CD14-positive monocyte (primary cell): ENCODE results near the gene ZC3H15. TPM values are rescaled to one million over a fixed set of nuclear protein-coding genes. Genes with fewer than 3 reads are reported as not detected.

Source experiments
- DNase-seq, 3 donors: peaks; one replicate each; pipeline ENCODE4 v3.0.0-alpha.2; 2011 to 2022
- H2AFZ ChIP-seq: 2 replicates; pipeline ENCODE4 v1.6.0; 2012; ENCODE audit warnings: mild to moderate bottlenecking, low read depth, low read length, inconsistent platforms; ENCODE audit not compliant: insufficient read depth, poor library complexity, severe bottlenecking
- H3K27ac ChIP-seq, 2 donors: 1 replicate in 1 of 2; 2 replicates in 1 of 2; pipeline ENCODE4 v1.5.1; 2012 to 2013; ENCODE audit warnings: low read length in 2 of 2, control low read depth in 1 of 2, inconsistent platforms in 1 of 2, low read depth in 1 of 2, mild to moderate bottlenecking in 1 of 2
- H3K27me3 ChIP-seq, 2 donors: one replicate each; pipeline versions ENCODE4 v1.6.0 to v1.6.1; 2011 to 2013; ENCODE audit warnings: low read length in 2 of 2; ENCODE audit not compliant: control insufficient read depth in 2 of 2, insufficient read depth in 2 of 2
- H3K36me3 ChIP-seq, 2 donors: replicated peaks in 1 of 2; 1 replicate in 1 of 2; 2 replicates in 1 of 2; pipeline versions ENCODE4 v1.5.1 to v1.6.1; 2012 to 2013; ENCODE audit warnings: low read length in 2 of 2, control low read depth in 1 of 2, inconsistent platforms in 1 of 2, mild to moderate bottlenecking in 1 of 2; ENCODE audit not compliant: insufficient read depth in 2 of 2, control insufficient read depth in 1 of 2
- H3K4me1 ChIP-seq, 2 donors: 1 replicate in 1 of 2; 2 replicates in 1 of 2; pipeline versions ENCODE4 v1.5.1 to v1.6.1; 2012 to 2013; ENCODE audit warnings: low read length in 2 of 2, control low read depth in 1 of 2, inconsistent platforms in 1 of 2, mild to moderate bottlenecking in 1 of 2, moderate library complexity in 1 of 2; ENCODE audit not compliant: insufficient read depth in 2 of 2, control insufficient read depth in 1 of 2
- H3K4me2 ChIP-seq: replicated peaks from 2 replicates; pipeline ENCODE3; 2012; ENCODE audit warnings: low read length, moderate library complexity, mild to moderate bottlenecking; ENCODE audit not compliant: poor library complexity, severe bottlenecking; ENCODE audit errors: extremely low read depth
- H3K4me3 ChIP-seq, 3 experiments: fragments of 200-600 bp in 1 of 3; sonication (generic) in 1 of 3; replicated peaks in 1 of 3; 1 replicate in 2 of 3; 2 replicates in 1 of 3; pipeline ENCODE4 v1.5.1; 2011 to 2013; ENCODE audit warnings: low read length in 3 of 3, mild to moderate bottlenecking in 3 of 3, control low read depth in 2 of 3, low read depth in 2 of 3, inconsistent platforms in 1 of 3, moderate library complexity in 1 of 3
- H3K79me2 ChIP-seq: 2 replicates; pipeline ENCODE4 v1.6.0; 2012; ENCODE audit warnings: mild to moderate bottlenecking, control low read depth, inconsistent platforms, low read length, moderate library complexity; ENCODE audit not compliant: insufficient read depth
- H3K9ac ChIP-seq: 2 replicates; pipeline ENCODE4 v1.6.0; 2017; ENCODE audit warnings: low read length, mild to moderate bottlenecking; ENCODE audit not compliant: insufficient read depth, poor library complexity, severe bottlenecking
- H3K9me3 ChIP-seq, 2 donors: replicated peaks in 1 of 2; 1 replicate in 1 of 2; 2 replicates in 1 of 2; pipeline versions ENCODE4 v1.5.1 to v1.6.1; 2012 to 2013; ENCODE audit warnings: low read length in 2 of 2, control low read depth in 1 of 2; ENCODE audit not compliant: control insufficient read depth in 1 of 2, insufficient read depth in 1 of 2
- H4K20me1 ChIP-seq: 2 replicates; pipeline ENCODE4 v1.6.0; 2012; ENCODE audit warnings: mild to moderate bottlenecking, low read length, control low read depth, moderate library complexity; ENCODE audit not compliant: insufficient read depth
- H3K27ac Mint-ChIP-seq, 7 donors: one replicate each; pipeline ENCODE4 v1.8.0; 2020; ENCODE audit warnings: mild to moderate bottlenecking in 7 of 7, mixed read lengths in 7 of 7, moderate library complexity in 6 of 7, inconsistent platforms in 2 of 7
- H3K27me3 Mint-ChIP-seq, 3 donors: one replicate each; pipeline ENCODE4 v1.8.0; 2021 to 2022; ENCODE audit warnings: low read depth in 3 of 3, mild to moderate bottlenecking in 3 of 3, mixed read lengths in 3 of 3, moderate library complexity in 3 of 3, inconsistent platforms in 1 of 3
- H3K36me3 Mint-ChIP-seq, 2 donors: one replicate each; pipeline ENCODE4 v1.8.0; 2020; ENCODE audit warnings: mixed read lengths in 2 of 2, inconsistent platforms in 1 of 2, mild to moderate bottlenecking in 1 of 2
- H3K4me1 Mint-ChIP-seq: one replicate; pipeline ENCODE4 v1.8.0; 2020; ENCODE audit warnings: mild to moderate bottlenecking, mixed read lengths
- H3K4me3 Mint-ChIP-seq, 2 donors: one replicate each; pipeline ENCODE4 v1.8.0; 2020; ENCODE audit warnings: mild to moderate bottlenecking in 2 of 2, mixed read lengths in 2 of 2, moderate library complexity in 1 of 2
- H3K9me3 Mint-ChIP-seq, 7 donors: one replicate each; pipeline ENCODE4 v1.8.0; 2020 to 2022; ENCODE audit warnings: mixed read lengths in 7 of 7, mild to moderate bottlenecking in 6 of 7, moderate library complexity in 6 of 7, inconsistent platforms in 2 of 7
- WGBS: methylation state at CpG from one replicate; pipeline ENCODE4 v1.1.5; 2013; ENCODE audit warnings: missing lambda C conversion rate; ENCODE audit not compliant: insufficient coverage; 5-methylcytosine and 5-hydroxymethylcytosine counted together
- intact Hi-C, 2 donors: fragments of 100-400 bp; cut with micrococcal nuclease; formaldehyde crosslinking; loops; one replicate each; pipeline versions ENCODE4 v1.15.0 to v1.15.1; 2023
- polyA plus RNA-seq, 3 donors: library from polyadenylated mRNA; depleted of rRNA in 1 of 3; unstranded in 2 of 3; stranded (reverse) in 1 of 3; fragments of 300-500 nt in 2 of 3; fragments of >200 nt in 1 of 3; fragmentation: Illumina TruSeq in 2 of 3; gene quantifications; 1 replicate in 2 of 3; 2 replicates in 1 of 3; pipeline ENCODE4 v1.2.3, GENCODE V29; 2012 to 2021
- TF ChIP-seq, protein P1 (sequence below): fragments of 200-600 bp; IDR thresholded peaks from one replicate; pipeline ENCODE4 v1.8.0; 2022; ENCODE audit warnings: antibody characterized with exemption, mild to moderate bottlenecking

Gene ZC3H15
- polyA plus RNA-seq, 3 donors, result 39.4 to 52.8 (median 40.6) TPM

DNA sequence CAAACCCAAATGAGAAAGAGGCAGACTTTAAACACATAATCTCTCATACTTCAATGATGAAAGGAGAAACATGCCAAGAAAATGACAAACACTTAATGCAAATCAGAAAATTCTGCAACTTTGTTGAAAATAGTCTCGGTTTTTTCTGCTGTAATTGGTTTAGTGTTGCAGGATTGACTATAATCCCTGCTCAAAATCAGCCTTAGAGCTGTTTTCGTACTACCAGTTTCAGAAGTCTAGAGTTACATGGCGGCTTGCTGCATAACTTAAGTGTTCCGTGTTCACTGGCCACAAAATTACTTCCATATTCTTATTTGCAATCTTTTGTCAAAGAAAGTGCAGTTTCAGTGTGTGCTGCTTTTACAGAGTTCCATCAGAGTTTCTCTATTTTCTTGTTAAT lies 54.9 kb downstream of the ZC3H15 start:
- Histone ChIP-seq H3K4me3 (no peak overlapping the region), H3K79me2 (no peaks in the 10 kb centered on the region), H3K9ac (no peak overlapping the region), H3K27ac (no peak overlapping the region), H3K36me3 (no peaks in the 10 kb centered on the region), H3K9me3 (no peaks in the 10 kb centered on the region), H4K20me1 (no peaks in the 10 kb centered on the region), H3K27me3 (no peaks in the 10 kb centered on the region), H3K4me2 (no peak overlapping the region), H3K4me1 (no peaks in the 10 kb centered on the region), H2AFZ (no peak overlapping the region)
- intact Hi-C loops, result no loop called here
- no peaks in the 10 kb centered on the region for H3K4me1 Mint-ChIP-seq
- DNase-seq, result no peak
- TF ChIP-seq, protein P1, sequence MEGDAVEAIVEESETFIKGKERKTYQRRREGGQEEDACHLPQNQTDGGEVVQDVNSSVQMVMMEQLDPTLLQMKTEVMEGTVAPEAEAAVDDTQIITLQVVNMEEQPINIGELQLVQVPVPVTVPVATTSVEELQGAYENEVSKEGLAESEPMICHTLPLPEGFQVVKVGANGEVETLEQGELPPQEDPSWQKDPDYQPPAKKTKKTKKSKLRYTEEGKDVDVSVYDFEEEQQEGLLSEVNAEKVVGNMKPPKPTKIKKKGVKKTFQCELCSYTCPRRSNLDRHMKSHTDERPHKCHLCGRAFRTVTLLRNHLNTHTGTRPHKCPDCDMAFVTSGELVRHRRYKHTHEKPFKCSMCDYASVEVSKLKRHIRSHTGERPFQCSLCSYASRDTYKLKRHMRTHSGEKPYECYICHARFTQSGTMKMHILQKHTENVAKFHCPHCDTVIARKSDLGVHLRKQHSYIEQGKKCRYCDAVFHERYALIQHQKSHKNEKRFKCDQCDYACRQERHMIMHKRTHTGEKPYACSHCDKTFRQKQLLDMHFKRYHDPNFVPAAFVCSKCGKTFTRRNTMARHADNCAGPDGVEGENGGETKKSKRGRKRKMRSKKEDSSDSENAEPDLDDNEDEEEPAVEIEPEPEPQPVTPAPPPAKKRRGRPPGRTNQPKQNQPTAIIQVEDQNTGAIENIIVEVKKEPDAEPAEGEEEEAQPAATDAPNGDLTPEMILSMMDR, result no peak
- peaks cover 0 to 4% (median 3%) of the 10 kb centered on the region in 7 donors for H3K9me3 Mint-ChIP-seq
- H3K27me3 Mint-ChIP-seq, result peaks cover 0 to 2% (median 0%) of the 10 kb centered on the region in 3 donors
- H3K27ac Mint-ChIP-seq, result no peak overlapping the region
- no peak overlapping the region for H3K4me3 Mint-ChIP-seq
- H3K36me3 Mint-ChIP-seq, result no peaks in the 10 kb centered on the region
- WGBS, result 100% methylated on average over 2 of the region's 4 CpGs

DNA sequence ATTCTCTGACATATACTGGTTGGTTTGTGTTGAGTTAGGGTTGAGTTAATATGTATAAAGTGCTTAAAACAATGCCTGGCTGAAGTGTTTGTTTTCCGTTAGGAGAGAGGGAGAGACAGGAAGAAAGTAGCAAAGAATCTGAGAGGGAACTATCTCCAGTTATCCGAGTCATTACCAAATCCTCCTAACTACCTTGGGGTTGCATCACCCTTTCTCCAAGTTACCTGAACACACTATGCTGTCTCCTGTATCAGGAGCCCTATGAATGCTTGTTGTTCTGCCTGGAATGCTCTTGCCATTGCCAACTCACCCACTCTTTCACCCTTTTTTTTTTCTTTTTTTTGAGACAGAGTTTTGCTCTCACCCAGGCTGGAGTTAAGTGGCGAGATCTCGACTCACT lies 55.9 kb downstream of the ZC3H15 start:
- Mint-ChIP-seq H3K36me3 (no peaks in the 10 kb centered on the region), H3K27ac (peak overlapping the region in 1 of 7 donors; percentile 25), H3K4me3 (no peak overlapping the region), H3K4me1 (no peaks in the 10 kb centered on the region), H3K27me3 (peaks cover 0 to 2% (median 0%) of the 10 kb centered on the region in 3 donors), H3K9me3 (peaks cover 0 to 4% (median 1%) of the 10 kb centered on the region in 7 donors)
- Histone ChIP-seq H3K9me3 (no peaks in the 10 kb centered on the region), H3K79me2 (no peaks in the 10 kb centered on the region), H4K20me1 (no peaks in the 10 kb centered on the region), H3K9ac (no peak overlapping the region), H3K4me3 (no peak overlapping the region), H3K27ac (no peak overlapping the region), H3K27me3 (no peaks in the 10 kb centered on the region), H3K36me3 (no peaks in the 10 kb centered on the region), H2AFZ (no peak overlapping the region), H3K4me1 (no peaks in the 10 kb centered on the region), H3K4me2 (no peak overlapping the region)
- DNase-seq, result no peak
- WGBS, result no CpG with 5 or more reads among the region's 4 CpGs
- TF ChIP-seq, protein P1, result no peak
- intact Hi-C loops, result no loop called here
